ENCODE measurements around the gene TRIM7. TPM values are rescaled to one million over a fixed set of nuclear protein-coding genes. Genes with fewer than 3 reads are reported as not detected.
"Not testable (repeated sequence)": the region's sequence is repeated elsewhere in the genome, so short reads cannot be mapped to it uniquely, and the experiment has no call there.

The TRIM7 gene
- total RNA-seq, 1 experiment from 2014 or later: not detected

GRCh38 chr5:181217803-181218062 is 12.7 kb upstream of the TRIM7 start:
- H3K36me3 ChIP-seq (ENCODE audit: insufficient read depth, low read length, poor library complexity, severe bottlenecking): no peaks in the 10 kb centered on the region
- ChIA-PET POLR2A (ENCODE audit: low non-redundant PET) (no interaction called here), CTCF (no interaction called here)
- peak overlapping the region; percentile 63 for H3K4me3 ChIP-seq (ENCODE audit: low read depth, low read length, poor library complexity, severe bottlenecking)
- no peaks in the 10 kb centered on the region for H3K4me1 ChIP-seq (ENCODE audit: insufficient read depth, low read length, poor library complexity, severe bottlenecking)
- H3K27ac ChIP-seq (ENCODE audit: low read depth, low read length, poor library complexity, severe bottlenecking): no peak overlapping the region
- TF ChIP-seq EZH2 (IDR thresholded peaks at IDR 0.05; ENCODE audit: borderline replicate concordance, low read depth, low read length, poor library complexity, severe bottlenecking): no peak
- no peak for TF ChIP-seq CTCF (conservative IDR thresholded peaks at IDR 0.05; ENCODE audit: low read depth, low read length)
- H3K9me3 ChIP-seq (ENCODE audit: low read depth, low read length, poor library complexity, severe bottlenecking): no peaks in the 10 kb centered on the region
- DNase-seq (ENCODE audit: low spot score): no peak
- no TSS peak for BruUV-seq (replicated peaks)
- intact Hi-C loops (cut with micrococcal nuclease; ENCODE audit: unreplicated experiment): loop anchor here (1.0 kb wide), 2 partner anchors 10 to 26 kb away; no protein-coding TSS in a partner anchor
- H3K27me3 ChIP-seq (replicated peaks; ENCODE audit: insufficient read depth, low read depth, low read length, poor library complexity): no peaks in the 10 kb centered on the region

- BruUV-seq (replicated peaks): no TSS peak
- Histone ChIP-seq H3K4me1 (ENCODE audit: insufficient read depth, low read length, poor library complexity, severe bottlenecking) (no peaks in the 10 kb centered on the region), H3K9me3 (ENCODE audit: low read depth, low read length, poor library complexity, severe bottlenecking) (no peaks in the 10 kb centered on the region), H3K27me3 (replicated peaks; ENCODE audit: insufficient read depth, low read depth, low read length, poor library complexity) (no peaks in the 10 kb centered on the region), H3K27ac (ENCODE audit: low read depth, low read length, poor library complexity, severe bottlenecking) (no peak overlapping the region), H3K4me3 (ENCODE audit: low read depth, low read length, poor library complexity, severe bottlenecking) (peak overlapping the region; percentile 63), H3K36me3 (ENCODE audit: insufficient read depth, low read length, poor library complexity, severe bottlenecking) (no peaks in the 10 kb centered on the region)
- ChIA-PET POLR2A (ENCODE audit: low non-redundant PET) (no interaction called here), CTCF (no interaction called here)
- peak; percentile 84 for DNase-seq (ENCODE audit: low spot score)
- intact Hi-C loops (cut with micrococcal nuclease; ENCODE audit: unreplicated experiment): no loop called here
- TF ChIP-seq EZH2 (IDR thresholded peaks at IDR 0.05; ENCODE audit: borderline replicate concordance, low read depth, low read length, poor library complexity, severe bottlenecking) (no peak), CTCF (conservative IDR thresholded peaks at IDR 0.05; ENCODE audit: low read depth, low read length) (0 out of 2 replicates have a peak, but pooled peaks have one; percentile 12)
These were observed 12.3 kb upstream of the TRIM7 start for GRCh38 chr5:181217111-181217802.

GRCh38 chr5:181215997-181216989 is 11.3 kb upstream of the TRIM7 start:
- intact Hi-C loops (cut with micrococcal nuclease; ENCODE audit: unreplicated experiment): no loop called here
- DNase-seq (ENCODE audit: low spot score): peak; percentile 60
- Histone ChIP-seq H3K27ac (ENCODE audit: low read depth, low read length, poor library complexity, severe bottlenecking) (peak overlapping the region; percentile 37), H3K36me3 (ENCODE audit: insufficient read depth, low read length, poor library complexity, severe bottlenecking) (no peaks in the 10 kb centered on the region), H3K4me1 (ENCODE audit: insufficient read depth, low read length, poor library complexity, severe bottlenecking) (no peaks in the 10 kb centered on the region), H3K9me3 (ENCODE audit: low read depth, low read length, poor library complexity, severe bottlenecking) (no peaks in the 10 kb centered on the region), H3K4me3 (ENCODE audit: low read depth, low read length, poor library complexity, severe bottlenecking) (peak overlapping the region; percentile 63), H3K27me3 (replicated peaks; ENCODE audit: insufficient read depth, low read depth, low read length, poor library complexity) (no peaks in the 10 kb centered on the region)
- TF ChIP-seq CTCF (conservative IDR thresholded peaks at IDR 0.05; ENCODE audit: low read depth, low read length): no peak
- TF ChIP-seq EZH2 (IDR thresholded peaks at IDR 0.05; ENCODE audit: borderline replicate concordance, low read depth, low read length, poor library complexity, severe bottlenecking): no peak
- ChIA-PET CTCF (no interaction called here), POLR2A (ENCODE audit: low non-redundant PET) (interaction anchor here (0.7 kb wide), 1 partner anchor 19 kb away, joined by 3 read pairs; no protein-coding TSS in a partner anchor)
- BruUV-seq (replicated peaks): no TSS peak

GRCh38 chr5:181214249-181214648 is 9.3 kb upstream of the TRIM7 start:
- BruUV-seq (replicated peaks); H3K4me3 ChIP-seq (ENCODE audit: low read depth, low read length, poor library complexity, severe bottlenecking); POLR2A ChIA-PET (ENCODE audit: low non-redundant PET); H3K36me3 ChIP-seq (ENCODE audit: insufficient read depth, low read length, poor library complexity, severe bottlenecking); CTCF ChIA-PET; H3K27ac ChIP-seq (ENCODE audit: low read depth, low read length, poor library complexity, severe bottlenecking); DNase-seq (ENCODE audit: low spot score); H3K9me3 ChIP-seq (ENCODE audit: low read depth, low read length, poor library complexity, severe bottlenecking); H3K4me1 ChIP-seq (ENCODE audit: insufficient read depth, low read length, poor library complexity, severe bottlenecking); intact Hi-C loops (cut with micrococcal nuclease; ENCODE audit: unreplicated experiment); H3K27me3 ChIP-seq (replicated peaks; ENCODE audit: insufficient read depth, low read depth, low read length, poor library complexity): not testable (repeated sequence)
